HG03196 (cell line): Measurements from ENCODE around the gene FMNL2.

ENCODE experiments used
- ATAC-seq: cut with Tn5 transposase; IDR thresholded peaks from one replicate; pipeline ENCODE4 v1.9.1; 2021; ENCODE audit not compliant: unreplicated experiment

Gene FMNL2

GRCh38 chr2:152402780-152403759 is 68.1 kb downstream of the FMNL2 start:
- no peak for ATAC-seq

- ATAC-seq = no peak
Observed at GRCh38 chr2:152405206-152406118, 70.5 kb downstream of the FMNL2 start.

GRCh38 chr2:152406119-152406835 is 71.3 kb downstream of the FMNL2 start:
- ATAC-seq = no peak

GRCh38 chr2:152406836-152407161 is 71.8 kb downstream of the FMNL2 start:
- ATAC-seq = no peak

- ATAC-seq = peak; percentile 90
Observed at GRCh38 chr2:152407204-152407721, 72.3 kb downstream of the FMNL2 start.

- ATAC-seq = no peak
Observed at GRCh38 chr2:152407806-152408205, 72.8 kb downstream of the FMNL2 start.

- no peak for ATAC-seq
Observed at GRCh38 chr2:152408254-152408653, 73.3 kb downstream of the FMNL2 start.

- no peak for ATAC-seq
Observed at GRCh38 chr2:152409386-152410164, 74.6 kb downstream of the FMNL2 start.

GRCh38 chr2:152410165-152410597 is 75.2 kb downstream of the FMNL2 start:
- no peak for ATAC-seq

GRCh38 chr2:152411154-152411553 is 76.2 kb downstream of the FMNL2 start:
- ATAC-seq = no peak

GRCh38 chr2:152413228-152414030 is 78.5 kb downstream of the FMNL2 start:
- no peak for ATAC-seq

- no peak for ATAC-seq
Observed at GRCh38 chr2:152415231-152415642, 80.3 kb downstream of the FMNL2 start.

- no peak for ATAC-seq
Observed at GRCh38 chr2:152415796-152416195, 80.8 kb downstream of the FMNL2 start.

GRCh38 chr2:152418688-152419087 is 83.7 kb downstream of the FMNL2 start:
- ATAC-seq = no peak

- no peak for ATAC-seq
Observed at GRCh38 chr2:152419944-152420343, 85.0 kb downstream of the FMNL2 start.

GRCh38 chr2:152420363-152420762 is 85.4 kb downstream of the FMNL2 start:
- no peak for ATAC-seq

GRCh38 chr2:152420936-152421335 is 86.0 kb downstream of the FMNL2 start:
- ATAC-seq = no peak

GRCh38 chr2:152421521-152422370 is 86.8 kb downstream of the FMNL2 start:
- ATAC-seq = peak; percentile 91
